MG63 (cell line): ENCODE data around the gene UHRF2. TPM values are rescaled to one million over a fixed set of nuclear protein-coding genes. Genes with fewer than 3 reads are reported as not detected.

Source experiments
- total RNA-seq: library from RNA; depleted of rRNA; stranded (reverse); fragments of >200 nt; shearing (Covaris generic); gene quantifications from 2 replicates; pipeline ENCODE4 v1.2.3, GENCODE V29; 2014; ENCODE audit warnings: low replicate concordance; rRNA removed

The UHRF2 gene
- total RNA-seq, 1 experiment from 2014 or later: 11.1 TPM

Other genes starting within 250 kb of the UHRF2 start
- gene IL33, start 197.4 kb upstream of the UHRF2 start, total RNA-seq: 0.25 and 0.69 TPM in 2 replicates
- gene TPD52L3, start 84.8 kb upstream of the UHRF2 start, total RNA-seq: not detected in 2 replicates
- 0.82 and 3.2 TPM in 2 replicates for gene GLDC, start 232.5 kb downstream of the UHRF2 start, total RNA-seq